H4 (cell line): ENCODE measurements around the gene LSM11. TPM values are rescaled to one million over a fixed set of nuclear protein-coding genes. Genes with fewer than 3 reads are reported as not detected.
"Not testable (repeated sequence)": the region's sequence is repeated elsewhere in the genome, so short reads cannot be mapped to it uniquely, and the experiment has no call there.

Experiments used
- DNase-seq: peaks from one replicate; pipeline ENCODE4 v3.0.0-alpha.2; 2015; ENCODE audit warnings: low spot score
- total RNA-seq: library from RNA; depleted of rRNA; stranded (reverse); fragments of >200 nt; shearing (Covaris generic); gene quantifications from 2 replicates; pipeline ENCODE4 v1.2.3, GENCODE V29; 2014; rRNA removed

The LSM11 gene
- 2.0 and 2.4 TPM in 2 replicates for total RNA-seq

- peak; percentile 71 for DNase-seq
Measured at GRCh38 chr5:157743163-157744050, at the start of gene LSM11. LSM11 (plus strand) TSS chr5:157743712; CDS start chr5:157743751, 39 bp downstream.

DNA sequence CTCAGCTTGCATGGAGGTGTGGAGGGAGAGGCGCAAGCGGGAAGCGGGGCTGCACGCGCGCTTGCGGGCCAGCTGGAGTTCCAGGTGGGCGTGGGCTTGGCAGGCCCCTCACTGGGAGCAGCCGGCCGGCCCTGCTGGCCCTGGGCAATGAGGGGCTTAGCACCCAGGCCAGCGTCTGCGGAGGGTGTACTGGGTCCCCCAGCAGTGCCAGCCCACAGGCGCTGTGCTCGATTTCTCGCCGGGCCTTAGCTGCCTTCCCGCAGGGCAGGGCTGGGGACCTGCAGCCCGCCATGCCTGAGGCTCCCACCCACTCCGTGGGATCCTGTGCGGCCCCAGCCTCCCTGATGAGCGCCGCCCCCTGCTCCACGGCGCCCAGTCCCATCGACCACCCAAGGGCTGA lies 49.7 kb upstream of the LSM11 start:
- DNase-seq, result not testable (repeated sequence)

- DNase-seq, result not testable (repeated sequence)
Measured at GRCh38 chr5:157696154-157696553, 47.4 kb upstream of the LSM11 start.

- DNase-seq, result not testable (repeated sequence)
Measured at GRCh38 chr5:157698674-157699073, 44.8 kb upstream of the LSM11 start.

- no peak for DNase-seq
Measured at GRCh38 chr5:157703736-157704135, 39.8 kb upstream of the LSM11 start.

DNA sequence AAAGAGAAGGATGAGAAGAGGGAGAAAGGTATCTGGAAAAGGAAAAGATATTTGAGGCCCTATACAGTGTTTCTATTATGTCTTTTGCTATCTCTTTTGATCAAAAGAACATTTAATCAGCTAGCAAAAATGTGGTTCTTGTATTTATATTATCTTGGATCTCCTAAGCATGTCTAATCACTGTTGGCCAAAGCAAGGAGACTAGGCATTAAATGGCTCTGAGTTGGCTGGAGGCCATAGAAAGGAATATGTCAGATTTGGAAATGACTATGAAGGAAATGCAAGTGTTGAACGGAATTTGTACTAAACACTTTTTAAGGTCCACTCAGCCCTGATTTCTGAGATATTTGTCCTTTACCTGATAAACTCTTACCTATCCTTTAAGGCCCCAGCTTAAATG lies 34.6 kb upstream of the LSM11 start:
- peak; percentile 6 for DNase-seq

DNA sequence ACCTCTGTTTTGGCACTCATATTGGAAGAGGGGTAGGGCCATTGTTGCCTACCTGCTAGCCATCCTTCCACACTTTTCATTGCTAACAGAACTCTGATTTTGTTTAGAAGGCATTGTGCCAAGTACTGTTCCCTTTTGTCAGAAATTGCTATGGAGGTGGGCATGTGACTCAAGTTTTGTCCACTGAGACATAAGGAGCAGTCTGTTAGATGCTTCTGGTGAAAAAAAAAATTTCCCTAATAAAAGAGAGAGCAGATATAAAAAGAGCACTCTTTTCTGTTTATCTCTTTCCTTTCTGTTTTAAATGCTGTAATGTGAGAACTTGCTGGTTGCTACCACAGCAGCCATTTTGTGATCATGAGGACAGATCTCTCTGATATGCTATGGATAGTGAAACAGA lies 34.2 kb upstream of the LSM11 start:
- DNase-seq, result no peak

DNA sequence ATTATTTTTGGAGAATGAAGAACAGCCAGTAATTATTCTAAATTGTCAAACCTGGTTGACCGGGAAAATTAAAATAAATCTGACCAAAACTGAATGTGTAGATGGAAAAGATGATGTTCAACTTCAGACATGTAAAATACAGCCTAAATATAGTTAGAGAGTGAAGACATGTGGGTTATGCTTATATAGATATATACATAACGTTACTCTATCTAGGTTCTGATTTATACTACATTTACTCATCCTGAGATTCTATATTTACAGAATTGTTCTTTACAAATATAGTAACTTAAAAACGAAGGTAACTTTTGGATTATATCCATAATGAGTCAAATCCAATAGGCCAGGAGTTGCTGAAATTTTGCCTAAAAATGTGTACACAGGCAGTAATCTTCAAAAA lies 33.1 kb upstream of the LSM11 start:
- DNase-seq, result no peak

DNA sequence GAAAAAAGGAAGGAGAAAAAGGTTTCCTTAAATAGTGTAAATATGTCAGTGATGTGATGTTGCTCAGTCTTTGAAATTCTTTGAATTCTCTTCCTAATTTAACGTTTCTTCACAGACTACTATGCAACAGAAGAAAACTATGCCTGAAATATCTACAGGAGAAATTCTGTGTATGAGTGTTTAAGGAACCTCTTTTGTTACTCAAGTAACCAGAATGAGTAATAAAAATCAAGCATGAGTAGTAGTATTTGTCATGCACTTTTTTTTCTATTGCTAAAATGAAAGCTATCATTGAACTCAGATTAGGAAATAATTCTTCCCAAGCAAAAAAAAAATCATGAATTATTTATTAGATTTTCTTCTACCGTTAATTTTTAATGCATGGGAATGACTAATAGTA lies 32.6 kb upstream of the LSM11 start:
- no peak for DNase-seq

- no peak for DNase-seq
Measured at GRCh38 chr5:157713830-157714595, 29.5 kb upstream of the LSM11 start.

DNA sequence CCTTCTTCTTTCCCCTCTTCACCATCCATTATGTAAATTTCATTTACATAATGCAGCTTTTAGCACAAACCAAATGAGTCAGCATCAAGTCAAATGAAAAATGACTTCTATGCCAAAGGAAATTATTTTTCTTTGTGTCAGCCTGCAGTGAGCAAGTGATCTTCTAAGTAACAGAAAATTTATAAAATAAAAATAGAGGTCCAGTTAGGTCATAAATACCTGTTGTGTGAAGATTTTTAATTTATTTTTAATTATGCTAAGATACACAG lies 29.0 kb upstream of the LSM11 start:
- no peak for DNase-seq

DNA sequence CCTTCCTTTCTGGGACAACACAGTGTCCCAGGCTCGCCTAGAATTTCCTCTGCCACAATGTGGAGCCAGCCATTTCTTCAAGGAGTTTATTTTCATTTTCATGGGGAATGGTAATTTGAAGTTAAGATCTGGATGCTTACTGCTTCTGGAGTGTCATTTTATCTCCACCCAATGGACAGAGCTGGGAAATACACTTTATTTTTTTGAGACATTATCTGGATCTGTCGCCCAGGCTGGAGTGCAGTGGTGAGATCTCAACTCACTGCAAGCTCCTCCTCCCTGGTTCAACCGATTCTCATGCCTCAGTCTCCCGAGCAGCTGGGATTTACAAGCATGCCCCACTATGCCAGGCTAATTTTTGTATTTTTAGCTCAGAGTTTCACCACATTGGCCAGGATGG lies 25.0 kb upstream of the LSM11 start:
- DNase-seq, result peak; percentile 47

GRCh38 chr5:157719245-157719644 lies 24.3 kb upstream of the LSM11 start:
- DNase-seq, result no peak

- DNase-seq, result no peak
Measured at GRCh38 chr5:157721159-157721558, 22.4 kb upstream of the LSM11 start.

DNA sequence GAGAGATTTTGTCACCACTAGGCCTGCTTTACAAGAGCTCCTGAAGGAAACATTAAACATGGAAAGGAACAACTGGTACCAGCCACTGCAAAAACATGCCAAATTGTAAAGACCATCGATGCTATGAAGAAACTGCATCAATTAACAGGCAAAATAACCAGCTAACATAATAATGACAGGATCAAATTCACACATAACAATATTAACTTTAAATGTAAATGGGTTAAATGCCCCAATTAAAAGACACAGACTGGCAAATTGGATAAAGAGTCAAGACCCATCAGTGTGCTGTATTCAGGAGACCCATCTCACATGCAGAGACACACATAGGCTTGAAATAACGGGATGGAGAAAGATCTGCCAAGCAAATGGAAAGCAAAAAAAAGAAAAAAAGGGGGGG lies 20.6 kb upstream of the LSM11 start:
- not testable (repeated sequence) for DNase-seq

DNA sequence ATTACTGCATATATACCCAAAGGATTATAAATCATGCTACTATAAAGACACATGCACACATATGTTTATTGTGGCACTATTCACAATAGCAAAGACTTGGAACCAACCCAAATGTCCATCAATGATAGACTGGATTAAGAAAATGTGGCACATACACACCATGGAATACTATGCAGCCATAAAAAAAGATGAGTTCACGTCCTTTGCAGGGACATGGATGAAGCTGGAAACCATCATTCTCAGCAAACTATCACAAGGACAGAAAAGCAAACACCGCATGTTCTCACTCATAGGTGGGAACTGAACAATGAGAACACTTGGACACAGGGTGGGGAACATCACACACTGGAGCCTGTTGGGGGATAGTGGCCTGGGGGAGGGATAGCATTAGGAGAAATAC lies 16.9 kb upstream of the LSM11 start:
- not testable (repeated sequence) for DNase-seq

DNA sequence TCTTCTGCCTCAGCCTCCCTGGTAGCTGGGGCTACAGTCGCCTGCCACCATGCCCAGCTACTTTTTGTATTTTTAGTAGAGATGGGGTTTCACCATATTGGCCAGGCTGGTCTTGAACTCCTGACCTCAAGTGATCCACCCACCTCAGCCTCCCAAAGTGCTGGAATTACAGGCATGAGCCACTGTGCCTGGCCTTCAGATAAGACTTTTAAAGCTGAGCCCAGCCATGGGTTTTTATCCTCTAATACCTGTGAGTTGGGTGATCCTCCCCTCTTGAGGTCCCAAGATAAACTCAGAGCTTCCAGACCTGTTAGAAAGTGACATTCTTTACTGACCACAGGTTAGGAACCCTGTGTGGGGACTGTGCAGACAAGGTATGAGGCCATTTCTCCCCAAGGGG lies 15.7 kb upstream of the LSM11 start:
- not testable (repeated sequence) for DNase-seq

GRCh38 chr5:157729858-157730257 lies 13.7 kb upstream of the LSM11 start:
- no peak for DNase-seq

DNA sequence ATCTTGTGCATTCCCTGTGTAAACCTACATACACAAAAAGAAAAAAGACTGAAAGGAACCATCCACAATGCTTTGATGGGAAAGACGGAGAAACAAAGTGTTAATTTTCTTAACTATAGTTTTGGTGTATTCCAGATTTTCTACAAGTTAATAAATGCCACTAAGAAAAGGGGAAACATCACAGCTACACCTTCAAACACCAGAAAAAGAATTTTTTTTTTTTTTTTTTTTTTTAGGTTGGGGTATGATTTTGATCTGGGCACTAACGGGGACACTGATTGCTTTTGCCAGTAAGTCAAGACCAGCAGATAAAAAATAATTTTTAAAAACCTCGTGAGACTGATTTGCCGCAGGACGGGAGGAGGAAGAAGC lies 12.6 kb upstream of the LSM11 start:
- no peak for DNase-seq

DNA sequence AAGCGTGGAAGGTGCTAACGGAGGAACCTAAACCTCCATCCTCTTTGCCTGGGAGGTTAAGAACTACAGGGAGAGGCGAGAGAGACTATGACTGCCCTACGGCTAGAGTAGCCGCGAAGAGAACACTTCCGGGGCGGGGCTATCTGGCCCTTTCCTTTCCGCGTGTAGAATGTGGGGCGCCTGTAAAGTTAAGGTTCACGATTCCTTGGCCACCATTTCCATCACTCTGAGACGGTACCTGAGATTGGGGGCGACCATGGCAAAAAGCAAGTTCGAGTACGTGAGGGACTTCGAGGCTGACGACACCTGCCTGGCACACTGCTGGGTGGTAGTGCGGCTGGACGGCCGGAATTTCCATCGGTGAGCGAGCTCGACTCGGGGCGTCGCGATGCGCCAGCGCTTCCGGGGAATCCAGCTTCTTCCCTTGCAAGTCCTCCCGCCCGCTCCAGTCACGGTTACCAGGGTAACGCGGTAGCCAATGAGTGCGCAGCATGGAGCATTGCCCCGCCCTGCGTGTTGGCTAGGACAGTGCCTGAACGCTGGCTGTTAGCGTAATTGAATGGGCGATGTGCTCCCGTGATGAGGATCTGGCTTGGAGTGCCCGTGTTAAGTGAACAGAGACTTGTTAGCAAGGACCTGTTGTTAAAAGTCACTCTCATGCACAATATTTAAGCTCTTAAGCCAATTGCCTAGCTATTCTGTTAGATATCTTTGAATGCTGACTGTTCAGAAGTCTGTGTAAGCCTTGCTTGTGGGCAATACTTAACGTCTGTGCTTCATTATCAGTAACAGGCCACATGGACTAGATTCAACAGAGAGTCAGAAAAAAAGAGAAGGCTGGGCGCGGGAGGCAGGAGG lies 12.0 kb upstream of the LSM11 start, which contains the start of gene THG1L:
TSS of gene THG1L (plus strand) at position 149 of the 858 bp plus-strand sequence. CDS start at position 170, 21 bp downstream.
- peak; percentile 98 for DNase-seq

DNA sequence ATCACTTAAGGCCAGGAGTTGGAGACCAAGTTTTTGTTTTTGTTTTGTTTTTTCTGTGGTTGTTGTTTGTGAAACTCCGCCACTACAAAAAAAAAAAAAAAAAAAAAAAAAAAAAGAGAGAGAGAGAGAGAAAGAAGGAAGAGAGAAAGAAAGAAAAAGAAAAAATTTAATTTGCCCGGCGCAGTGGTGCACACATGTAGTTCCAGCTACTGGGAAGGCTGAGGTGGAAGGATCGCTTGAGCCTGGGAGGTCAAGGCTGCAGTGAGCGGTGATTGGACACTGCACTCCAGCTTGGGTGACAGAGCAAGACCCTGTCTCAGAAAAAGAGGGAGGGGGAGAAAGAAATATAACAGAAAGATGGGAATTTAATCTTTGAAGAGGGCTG lies 11.4 kb upstream of the LSM11 start:
- DNase-seq, result no peak

GRCh38 chr5:157732596-157733262 lies 10.8 kb upstream of the LSM11 start:
- DNase-seq, result no peak
